GM23338 (cell line): Measurements from ENCODE around the gene FANCC. TPM values are rescaled to one million over a fixed set of nuclear protein-coding genes. Genes with fewer than 3 reads are reported as not detected.

Experiments
- ATAC-seq: fragments of 200-7000 bp; cut with Tn5 transposase; 3 replicates; pipeline ENCODE4 v1.9.1; 2020
- DNase-seq: peaks from one replicate; pipeline ENCODE4 v3.0.0-alpha.2; 2015; ENCODE audit warnings: low spot score
- H2AFZ ChIP-seq: fragments of 200-600 bp; sonication (generic); 2 replicates; pipeline ENCODE4 v1.8.0; 2016; ENCODE audit warnings: antibody characterized with exemption, mild to moderate bottlenecking, moderate library complexity
- H3F3A ChIP-seq: fragments of 200-600 bp; sonication (generic); replicated peaks from 2 replicates; pipeline ENCODE4 v1.8.0; 2017; ENCODE audit warnings: antibody characterized with exemption, mixed run types, low read depth
- H3K27ac ChIP-seq: fragments of 200-600 bp; sonication (generic); 2 replicates; pipeline ENCODE4 v1.6.1; 2016; ENCODE audit warnings: low read depth
- H3K27me3 ChIP-seq: fragments of 200-600 bp; sonication (generic); 2 replicates; pipeline ENCODE4 v1.8.0; 2016; ENCODE audit warnings: mild to moderate bottlenecking, mixed run types, moderate library complexity; ENCODE audit not compliant: insufficient read depth
- H3K36me3 ChIP-seq: fragments of 200-600 bp; sonication (generic); 2 replicates; pipeline ENCODE4 v1.8.0; 2016; ENCODE audit warnings: mild to moderate bottlenecking; ENCODE audit not compliant: insufficient read depth
- H3K4me1 ChIP-seq: fragments of 200-600 bp; sonication (generic); 2 replicates; pipeline ENCODE4 v1.8.0; 2016; ENCODE audit warnings: mild to moderate bottlenecking, moderate library complexity; ENCODE audit not compliant: insufficient read depth
- H3K4me2 ChIP-seq: fragments of 200-600 bp; sonication (generic); 2 replicates; pipeline ENCODE4 v1.7.1; 2017; ENCODE audit warnings: mixed run types
- H3K4me3 ChIP-seq: fragments of 200-600 bp; sonication (generic); 2 replicates; pipeline ENCODE4 v1.6.1; 2016; ENCODE audit warnings: mixed run types
- H3K79me2 ChIP-seq: fragments of 200-600 bp; sonication (generic); replicated peaks from 2 replicates; pipeline ENCODE4 v1.8.0; 2017; ENCODE audit warnings: mild to moderate bottlenecking; ENCODE audit not compliant: insufficient read depth
- H3K9me2 ChIP-seq: fragments of 200-600 bp; sonication (generic); 2 replicates; pipeline ENCODE4 v1.8.0; 2017; ENCODE audit not compliant: insufficient read depth
- H4K20me1 ChIP-seq: fragments of 200-600 bp; sonication (generic); replicated peaks from 2 replicates; pipeline ENCODE4 v1.8.0; 2017; ENCODE audit warnings: mild to moderate bottlenecking; ENCODE audit not compliant: insufficient read depth
- H3K27ac Mint-ChIP-seq: 2 replicates; pipeline ENCODE4 v1.8.0; 2020; ENCODE audit warnings: inconsistent platforms, mild to moderate bottlenecking, moderate library complexity, mixed read lengths
- H3K27me3 Mint-ChIP-seq: 3 replicates; pipeline ENCODE4 v1.8.0; 2022; ENCODE audit warnings: low read depth, mild to moderate bottlenecking, moderate library complexity, mixed read lengths, inconsistent platforms; ENCODE audit not compliant: insufficient read depth, poor library complexity
- H3K36me3 Mint-ChIP-seq: 3 replicates; pipeline ENCODE4 v1.8.0; 2021; ENCODE audit warnings: low read depth, mild to moderate bottlenecking, inconsistent platforms, moderate library complexity, mixed read lengths
- H3K4me1 Mint-ChIP-seq: 3 replicates; pipeline ENCODE4 v1.8.0; 2020; ENCODE audit warnings: mild to moderate bottlenecking, inconsistent platforms, mixed read lengths
- H3K4me3 Mint-ChIP-seq: 3 replicates; pipeline ENCODE4 v1.8.0; 2021; ENCODE audit warnings: moderate library complexity, mild to moderate bottlenecking, inconsistent platforms, mixed read lengths
- H3K9me3 Mint-ChIP-seq: 3 replicates; pipeline ENCODE4 v1.8.0; 2020; ENCODE audit warnings: moderate library complexity, mild to moderate bottlenecking, inconsistent platforms, mixed read lengths
- CREB1 ChIP-seq: fragments of 250-450 bp; sonication (Bioruptor Pico); IDR thresholded peaks from 2 replicates; pipeline ENCODE4 v1.5.0; 2020; ENCODE audit warnings: low read depth, mild to moderate bottlenecking, moderate library complexity
- CTCF ChIP-seq, 2 experiments: fragments of 200-600 bp in 1 of 2; sonication (generic) in 1 of 2; conservative IDR thresholded peaks; 2 replicates each; pipeline versions ENCODE4 v1.5.1 to v1.6.1; 2016 to 2017; ENCODE audit warnings: antibody characterized with exemption in 2 of 2, low read depth in 2 of 2, mild to moderate bottlenecking in 2 of 2, moderate library complexity in 1 of 2
- ETS1 ChIP-seq: IDR thresholded peaks from 2 replicates; pipeline ENCODE4 v1.6.1; 2016; ENCODE audit warnings: antibody characterized with exemption
- EZH2 ChIP-seq: fragments of 200-600 bp; sonication (generic); IDR thresholded peaks from one replicate; pipeline ENCODE4 v1.8.0; 2017; ENCODE audit warnings: antibody characterized with exemption, mild to moderate bottlenecking, low read depth; ENCODE audit not compliant: unreplicated experiment
- EZH2phosphoT487 ChIP-seq: fragments of 200-600 bp; sonication (generic); IDR thresholded peaks from one replicate; pipeline ENCODE4 v1.8.1; 2018; ENCODE audit warnings: antibody characterized with exemption; ENCODE audit not compliant: unreplicated experiment
- JUNB ChIP-seq: IDR thresholded peaks from one replicate; pipeline ENCODE4 v1.6.1; 2016; ENCODE audit warnings: antibody characterized with exemption; ENCODE audit not compliant: unreplicated experiment
- NANOG ChIP-seq: IDR thresholded peaks from 2 replicates; pipeline ENCODE4 v1.6.1; 2016; ENCODE audit warnings: antibody characterized with exemption, borderline replicate concordance
- POLR2AphosphoS5 ChIP-seq: IDR thresholded peaks from 2 replicates; pipeline ENCODE4 v1.6.1; 2016; ENCODE audit warnings: antibody characterized with exemption, low read depth
- REST ChIP-seq: IDR thresholded peaks from one replicate; pipeline ENCODE4 v1.6.1; 2018; ENCODE audit warnings: antibody characterized with exemption; ENCODE audit not compliant: unreplicated experiment
- STAT1 ChIP-seq: IDR thresholded peaks from one replicate; pipeline ENCODE4 v1.6.1; 2016; ENCODE audit warnings: antibody characterized with exemption; ENCODE audit not compliant: unreplicated experiment
- ZNF114 ChIP-seq: fragments of 250-450 bp; sonication (Bioruptor Pico); IDR thresholded peaks from 2 replicates; pipeline ENCODE4 v1.5.0; 2020; ENCODE audit warnings: mild to moderate bottlenecking, moderate library complexity
- ZNF331 ChIP-seq: fragments of 250-450 bp; sonication (Bioruptor Pico); IDR thresholded peaks from 2 replicates; pipeline ENCODE4 v1.5.0; 2020; ENCODE audit warnings: low read depth, mild to moderate bottlenecking, moderate library complexity
- ZNF462 ChIP-seq: fragments of 250-450 bp; sonication (Bioruptor Pico); IDR thresholded peaks from 2 replicates; pipeline ENCODE4 v1.5.0; 2020; ENCODE audit warnings: mild to moderate bottlenecking, moderate library complexity
- polyA plus RNA-seq: library from polyadenylated mRNA; unstranded; fragments of >200 nt; fragmentation: Nextera tagmentation; extraction: Ambion mirVana; gene quantifications from 2 replicates; pipeline ENCODE4 v1.2.1, GENCODE V29; 2016
- total RNA-seq: library from RNA; depleted of rRNA; stranded (reverse); fragments of >200 nt; shearing (Covaris generic); gene quantifications from 2 replicates; pipeline ENCODE4 v1.2.3, GENCODE V29; 2014

The FANCC gene
- total and polyA plus RNA-seq, 2 experiments from 2014 or later = 7.8 to 18.1 TPM

GRCh38 chr9:95302479-95302878 is 15.0 kb downstream of the FANCC start:
- H3K4me2 ChIP-seq = no peak overlapping the region
- no peaks in the 10 kb centered on the region for H3K9me3 Mint-ChIP-seq
- no peaks in the 10 kb centered on the region for H3K36me3 ChIP-seq
- no peaks in the 10 kb centered on the region for H3K9me2 ChIP-seq
- peaks cover 2% of the 10 kb centered on the region for H3K27me3 Mint-ChIP-seq
- H3K36me3 Mint-ChIP-seq = no peaks in the 10 kb centered on the region
- no peak overlapping the region for H3K4me3 Mint-ChIP-seq
- peaks cover 8% of the 10 kb centered on the region for H3K4me1 Mint-ChIP-seq
- H2AFZ ChIP-seq = no peak overlapping the region
- 0 out of 2 replicates have a peak, but pooled peaks cover 3% of the 10 kb centered on the region for H4K20me1 ChIP-seq
- H3F3A ChIP-seq = no peaks in the 10 kb centered on the region
- DNase-seq (no peak), ATAC-seq (no peak)
- peaks cover 12% of the 10 kb centered on the region for H3K4me1 ChIP-seq
- H3K27ac ChIP-seq = no peak overlapping the region
- peaks cover 41% of the 10 kb centered on the region for H3K79me2 ChIP-seq
- TF ChIP-seq ZNF331 = no peak
- no peak for TF ChIP-seq STAT1
- TF ChIP-seq JUNB = no peak
- no peak for TF ChIP-seq POLR2AphosphoS5
- TF ChIP-seq ZNF114 (CRISPR knock-in tag) = no peak
- no peak for TF ChIP-seq NANOG
- no peak for TF ChIP-seq ZNF462
- TF ChIP-seq EZH2 = no peak
- TF ChIP-seq ETS1 = no peak
- no peak for TF ChIP-seq REST
- TF ChIP-seq EZH2phosphoT487 = no peak
- TF ChIP-seq CREB1 (CRISPR knock-in tag) = no peak
- no peak for TF ChIP-seq CTCF (conservative IDR thresholded peaks at IDR 0.05; ENCODE audit: low read depth in 2 of 2)
- no peak overlapping the region for H3K4me3 ChIP-seq
- 0 out of 2 replicates have a peak overlapping the region, but pooled peaks have one; percentile 43 for H3K27ac Mint-ChIP-seq
- no peaks in the 10 kb centered on the region for H3K27me3 ChIP-seq
